ENCODE measurements around the gene GNG7.
"Not testable (repeated sequence)": the region's sequence is repeated elsewhere in the genome, so short reads cannot be mapped to it uniquely, and the experiment has no call there.

Gene GNG7

DNA sequence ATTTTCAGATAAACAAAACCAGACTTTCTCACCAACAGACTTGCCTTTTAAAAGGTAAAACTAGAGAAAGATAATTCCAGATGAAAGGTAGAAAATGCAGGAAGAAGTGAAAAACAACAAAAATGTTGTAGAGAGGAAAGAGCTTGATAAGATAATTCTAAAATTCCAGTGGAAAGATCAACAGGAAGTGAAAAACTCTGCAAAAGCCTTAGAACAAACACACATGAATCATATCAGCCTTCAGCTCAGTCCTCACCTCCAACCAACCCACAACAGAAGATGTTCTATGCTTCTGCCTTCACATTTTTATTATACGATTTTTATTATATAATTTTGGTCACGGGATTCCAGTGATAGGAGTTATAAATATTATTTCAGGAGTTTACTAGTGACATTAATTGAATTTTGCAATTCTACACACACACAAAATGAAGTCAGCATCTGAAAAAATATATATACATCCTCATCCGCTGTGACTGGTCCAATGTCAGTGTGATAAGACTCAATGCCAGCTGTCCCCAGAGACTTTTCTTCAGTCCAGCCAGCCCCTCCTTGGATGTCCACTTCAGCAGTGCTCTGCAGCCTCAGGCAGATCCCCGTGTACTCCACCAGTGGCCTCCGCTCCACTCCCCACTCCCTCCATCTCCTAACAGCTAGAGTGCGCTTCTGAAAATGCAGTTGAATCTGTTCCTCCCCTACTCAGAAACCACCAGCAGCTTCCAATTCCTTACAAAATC is 168.6 kb downstream of the GNG7 start:
- DNase-seq (ENCODE audit: low spot score in 2 of 2) (no peak), ATAC-seq (replicated peaks; ENCODE audit: extremely low read depth, poor library complexity, severe bottlenecking) (no peak)
- Mint-ChIP-seq H3K4me3 (no peak overlapping the region), H3K4me1 (peaks cover 19% of the 10 kb centered on the region), H3K27ac (ENCODE audit: low read depth) (peak overlapping the region; percentile 49), H3K27me3 (no peaks in the 10 kb centered on the region), H3K36me3 (ENCODE audit: insufficient read depth) (peaks cover 1% of the 10 kb centered on the region), H3K9me3 (no peaks in the 10 kb centered on the region)

DNA sequence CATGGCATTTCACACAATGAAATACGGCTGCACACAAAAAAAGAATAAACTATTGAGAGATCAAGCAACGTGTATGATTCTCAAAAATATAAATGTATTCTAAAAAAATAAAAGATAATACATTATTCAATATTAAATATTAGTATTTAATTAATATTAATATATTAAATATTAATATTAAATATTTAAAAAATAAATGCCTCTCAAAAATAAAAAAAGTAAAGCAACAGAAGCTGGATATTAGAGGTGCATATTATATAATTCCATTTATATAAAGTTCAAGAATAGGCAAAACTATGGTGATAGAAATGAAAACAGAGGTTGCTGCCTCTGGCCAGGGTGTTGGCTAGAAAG is 169.4 kb downstream of the GNG7 start:
- no peaks in the 10 kb centered on the region for H3K9me3 Mint-ChIP-seq
- DNase-seq (ENCODE audit: low spot score in 2 of 2) (no peak), ATAC-seq (replicated peaks; ENCODE audit: extremely low read depth, poor library complexity, severe bottlenecking) (no peak)
- H3K27ac Mint-ChIP-seq (ENCODE audit: low read depth) = peak overlapping the region; percentile 30
- H3K4me3 Mint-ChIP-seq = no peak overlapping the region
- peaks cover 19% of the 10 kb centered on the region for H3K4me1 Mint-ChIP-seq
- H3K36me3 Mint-ChIP-seq (ENCODE audit: insufficient read depth) = peaks cover 2% of the 10 kb centered on the region
- no peaks in the 10 kb centered on the region for H3K27me3 Mint-ChIP-seq

DNA sequence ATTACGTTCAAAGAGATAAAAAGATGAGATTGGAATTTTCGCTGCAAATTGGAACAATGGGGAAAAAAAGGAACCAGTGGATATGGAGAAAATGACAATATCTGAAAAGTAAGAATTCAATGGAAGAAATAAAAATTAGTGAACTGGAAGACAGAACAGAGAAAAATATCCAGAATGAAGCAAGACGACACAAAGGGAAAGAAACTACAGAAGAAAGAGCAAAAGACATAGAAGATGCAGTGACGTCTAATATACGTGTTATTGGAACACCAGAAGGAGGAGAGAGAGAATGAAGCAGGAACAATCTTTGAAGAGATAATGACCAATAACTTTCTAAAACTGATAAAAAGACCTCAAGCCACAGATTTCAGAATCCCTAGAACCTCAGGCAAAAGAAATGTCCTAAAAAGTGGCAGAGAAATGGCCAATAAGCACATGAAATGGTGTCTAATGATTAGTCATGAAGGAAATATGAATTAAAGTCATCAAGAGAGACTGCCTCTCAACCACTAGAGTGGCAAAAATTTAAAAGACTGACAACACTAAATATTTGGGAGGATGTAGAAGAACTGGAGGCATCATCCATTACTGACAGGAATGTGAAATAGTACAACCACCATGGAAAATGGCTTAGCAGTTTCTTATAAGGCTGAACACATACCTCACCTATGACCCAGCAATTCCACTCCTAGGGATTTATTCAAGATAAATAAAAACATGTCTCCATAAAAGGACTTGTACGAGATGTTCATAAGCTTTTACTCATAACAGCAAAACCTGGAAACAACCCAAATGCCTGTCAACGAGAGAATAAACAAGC is 170.0 kb downstream of the GNG7 start:
- DNase-seq (ENCODE audit: low spot score in 2 of 2) = no peak
- H3K9me3 Mint-ChIP-seq = no peaks in the 10 kb centered on the region
- no peak overlapping the region for H3K27ac Mint-ChIP-seq (ENCODE audit: low read depth)
- ATAC-seq (replicated peaks; ENCODE audit: extremely low read depth, poor library complexity, severe bottlenecking) = no peak
- H3K27me3 Mint-ChIP-seq = no peaks in the 10 kb centered on the region
- peaks cover 15% of the 10 kb centered on the region for H3K4me1 Mint-ChIP-seq
- no peak overlapping the region for H3K4me3 Mint-ChIP-seq
- H3K36me3 Mint-ChIP-seq (ENCODE audit: insufficient read depth) = peaks cover 2% of the 10 kb centered on the region

DNA sequence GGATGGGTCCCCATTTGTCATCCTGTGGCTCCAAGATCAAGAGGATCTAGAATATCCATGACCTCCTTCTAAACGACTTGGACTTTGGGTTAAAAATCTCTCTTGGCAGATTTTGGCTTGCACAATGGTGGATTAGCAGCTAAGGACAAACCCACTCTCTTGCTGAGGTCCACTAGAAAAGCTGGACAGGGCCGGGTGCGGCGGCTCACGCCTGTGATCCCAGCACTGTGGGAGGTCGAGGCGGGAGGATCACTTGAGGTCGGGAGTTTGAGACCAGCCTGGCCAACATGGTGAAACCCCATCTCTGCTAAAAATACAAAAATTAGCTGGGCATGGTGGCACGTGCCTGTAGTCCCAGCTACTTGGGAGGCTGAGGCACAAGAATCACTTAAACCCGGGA is 172.6 kb downstream of the GNG7 start:
- H3K27ac Mint-ChIP-seq (ENCODE audit: low read depth); H3K27me3 Mint-ChIP-seq; H3K36me3 Mint-ChIP-seq (ENCODE audit: insufficient read depth); ATAC-seq (replicated peaks; ENCODE audit: extremely low read depth, poor library complexity, severe bottlenecking); H3K9me3 Mint-ChIP-seq; DNase-seq (ENCODE audit: low spot score in 2 of 2); H3K4me3 Mint-ChIP-seq: not testable (repeated sequence)
- H3K4me1 Mint-ChIP-seq = peaks cover 15% of the 10 kb centered on the region

DNA sequence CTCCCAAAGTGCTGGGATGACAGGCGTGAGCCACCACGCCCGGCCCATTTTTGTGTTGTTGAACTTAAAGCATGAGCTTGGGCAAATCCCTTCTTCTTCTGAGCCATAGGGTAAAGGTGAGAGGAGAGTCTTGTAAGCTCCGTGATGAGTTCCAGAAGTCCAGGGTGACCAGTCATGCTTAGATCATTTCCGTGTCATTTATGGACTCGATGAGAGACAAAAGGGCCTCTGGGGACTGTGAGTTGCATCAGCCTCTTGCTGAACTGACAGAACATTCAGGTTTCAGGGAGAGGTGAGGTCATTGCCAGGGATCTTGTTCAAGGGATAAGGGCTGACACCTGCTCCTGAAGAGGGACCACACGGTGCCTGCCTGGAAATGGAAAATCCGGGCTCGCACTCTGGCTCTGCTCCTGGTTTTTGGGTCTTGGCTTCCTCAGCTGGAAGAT is 173.0 kb downstream of the GNG7 start:
- Mint-ChIP-seq H3K36me3 (ENCODE audit: insufficient read depth) (peaks cover 2% of the 10 kb centered on the region), H3K4me3 (no peak overlapping the region), H3K27me3 (no peaks in the 10 kb centered on the region), H3K4me1 (peaks cover 12% of the 10 kb centered on the region), H3K9me3 (no peaks in the 10 kb centered on the region), H3K27ac (ENCODE audit: low read depth) (no peak overlapping the region)
- no peak for ATAC-seq (replicated peaks; ENCODE audit: extremely low read depth, poor library complexity, severe bottlenecking)
- DNase-seq (ENCODE audit: low spot score in 2 of 2) = no peak

DNA sequence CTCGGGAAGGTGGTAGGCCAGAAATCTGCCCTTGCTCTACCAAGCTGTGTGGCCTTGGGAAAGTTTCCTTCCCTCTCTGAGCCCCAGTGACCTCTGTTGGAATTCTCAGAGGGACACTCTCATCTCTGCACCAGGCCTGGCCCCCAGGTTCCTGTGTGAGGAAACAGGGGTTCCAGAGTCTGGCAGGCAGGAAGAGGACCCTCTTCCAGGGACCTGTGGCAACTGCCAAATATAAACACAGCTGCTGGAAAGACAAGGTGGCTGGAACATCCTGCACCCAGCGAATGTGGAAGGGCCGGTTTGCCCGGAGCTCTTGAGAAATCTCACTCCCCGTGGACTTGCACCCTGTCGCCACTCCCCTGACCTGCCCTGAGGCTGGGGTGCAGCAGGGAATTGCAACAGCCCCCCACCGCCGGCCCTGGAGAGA is 173.8 kb downstream of the GNG7 start:
- no peak overlapping the region for H3K4me3 Mint-ChIP-seq
- H3K9me3 Mint-ChIP-seq = no peaks in the 10 kb centered on the region
- ATAC-seq (replicated peaks; ENCODE audit: extremely low read depth, poor library complexity, severe bottlenecking) (no peak), DNase-seq (ENCODE audit: low spot score in 2 of 2) (no peak)
- H3K27ac Mint-ChIP-seq (ENCODE audit: low read depth) = no peak overlapping the region
- H3K4me1 Mint-ChIP-seq = peaks cover 5% of the 10 kb centered on the region
- no peaks in the 10 kb centered on the region for H3K27me3 Mint-ChIP-seq
- H3K36me3 Mint-ChIP-seq (ENCODE audit: insufficient read depth) = peaks cover 2% of the 10 kb centered on the region

DNA sequence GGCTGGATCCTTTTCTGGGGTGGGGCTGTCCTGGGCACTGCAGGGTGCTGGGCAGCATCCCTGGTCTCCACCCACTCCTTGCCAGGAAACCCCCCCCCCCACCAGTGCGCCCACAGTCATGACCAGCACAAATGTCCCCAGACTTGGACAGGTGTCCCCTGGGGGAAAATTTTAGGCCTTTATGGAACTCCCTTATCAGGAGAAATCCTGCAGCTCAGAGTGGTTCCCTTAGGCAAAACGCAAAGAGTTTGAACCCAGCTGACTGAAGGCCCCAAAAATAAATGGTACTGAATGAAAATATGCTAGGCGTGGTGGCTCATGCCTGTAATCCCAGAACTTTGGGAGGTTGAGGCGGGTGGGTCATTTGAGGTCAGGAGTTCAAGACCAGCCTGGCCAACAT is 174.8 kb downstream of the GNG7 start:
- Mint-ChIP-seq H3K36me3 (ENCODE audit: insufficient read depth) (peaks cover 1% of the 10 kb centered on the region), H3K9me3 (no peaks in the 10 kb centered on the region), H3K27ac (ENCODE audit: low read depth) (no peak overlapping the region), H3K4me3 (no peak overlapping the region), H3K27me3 (no peaks in the 10 kb centered on the region), H3K4me1 (no peaks in the 10 kb centered on the region)
- DNase-seq (ENCODE audit: low spot score in 2 of 2) = no peak
- no peak for ATAC-seq (replicated peaks; ENCODE audit: extremely low read depth, poor library complexity, severe bottlenecking)

DNA sequence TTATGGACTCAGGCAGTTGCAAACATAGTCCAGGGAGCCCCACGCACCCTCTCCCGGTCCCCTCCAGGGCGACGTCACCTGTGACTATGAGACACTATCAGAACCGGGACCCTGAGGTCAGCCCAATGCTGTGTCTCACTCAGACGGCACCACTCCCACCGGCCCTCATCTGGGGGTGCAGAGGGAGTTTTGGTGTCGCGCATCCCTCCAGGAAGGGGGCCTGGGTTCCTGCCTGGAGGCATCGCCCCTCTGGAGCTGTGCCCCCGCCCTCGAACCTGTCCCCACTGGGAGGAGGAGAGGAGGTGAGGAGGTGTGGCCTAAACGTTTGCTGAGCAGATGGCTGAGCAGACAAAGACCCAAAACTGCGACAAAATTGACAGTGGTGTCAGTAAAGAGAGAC is 175.3 kb downstream of the GNG7 start:
- ATAC-seq (replicated peaks; ENCODE audit: extremely low read depth, poor library complexity, severe bottlenecking) (no peak), DNase-seq (ENCODE audit: low spot score in 2 of 2) (no peak)
- H3K4me1 Mint-ChIP-seq = no peaks in the 10 kb centered on the region
- H3K27ac Mint-ChIP-seq (ENCODE audit: low read depth) = no peak overlapping the region
- no peak overlapping the region for H3K4me3 Mint-ChIP-seq
- H3K36me3 Mint-ChIP-seq (ENCODE audit: insufficient read depth) = peaks cover 1% of the 10 kb centered on the region
- H3K27me3 Mint-ChIP-seq = no peaks in the 10 kb centered on the region
- no peaks in the 10 kb centered on the region for H3K9me3 Mint-ChIP-seq

DNA sequence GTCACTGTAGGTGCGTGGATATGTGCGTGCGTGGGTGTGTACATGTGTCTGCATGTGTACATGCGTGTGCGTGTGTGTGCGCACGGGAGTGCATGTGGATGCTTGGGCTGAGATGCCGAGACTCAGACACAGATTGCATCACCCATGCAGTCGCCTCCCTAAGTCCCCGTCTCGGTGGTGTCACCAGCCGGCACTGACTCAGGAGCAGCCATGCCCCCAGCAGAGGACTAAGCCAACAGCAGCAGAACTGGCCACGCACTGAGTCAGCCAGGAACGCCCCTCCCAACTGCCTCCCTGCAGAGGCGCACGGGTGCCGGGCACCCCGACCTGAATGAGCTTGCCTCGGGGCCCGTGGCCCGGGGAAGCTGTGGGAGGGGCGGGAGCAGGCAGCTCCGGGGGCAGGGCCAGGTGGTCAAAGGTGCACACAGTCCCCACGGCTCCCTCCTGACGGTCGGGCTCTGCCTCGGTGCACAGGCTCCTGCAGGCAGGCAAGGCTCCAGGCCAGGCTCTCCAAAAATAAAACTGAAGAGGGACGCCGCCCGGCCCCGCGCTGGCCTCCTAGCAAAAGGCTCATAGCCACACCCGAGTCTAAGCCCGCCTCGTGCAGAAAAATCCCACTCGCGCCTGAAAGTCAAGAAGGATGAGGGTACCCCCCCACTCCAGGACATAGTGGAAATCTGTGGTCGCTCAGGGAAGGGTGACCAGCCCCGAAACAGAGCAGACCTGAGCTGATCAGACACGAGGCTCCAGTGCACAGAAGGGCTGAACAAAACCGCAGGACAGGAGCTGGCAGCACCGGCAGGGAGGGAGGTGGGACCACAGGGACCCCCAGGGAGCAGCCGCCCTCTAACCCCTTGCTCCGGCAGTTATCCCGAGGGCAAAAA is 177.4 kb downstream of the GNG7 start:
- no peak for DNase-seq (ENCODE audit: low spot score in 2 of 2)
- no peaks in the 10 kb centered on the region for H3K27me3 Mint-ChIP-seq
- H3K27ac Mint-ChIP-seq (ENCODE audit: low read depth) = no peak overlapping the region
- H3K9me3 Mint-ChIP-seq = no peaks in the 10 kb centered on the region
- no peak overlapping the region for H3K4me3 Mint-ChIP-seq
- peaks cover 1% of the 10 kb centered on the region for H3K36me3 Mint-ChIP-seq (ENCODE audit: insufficient read depth)
- no peaks in the 10 kb centered on the region for H3K4me1 Mint-ChIP-seq
- ATAC-seq (replicated peaks; ENCODE audit: extremely low read depth, poor library complexity, severe bottlenecking) = no peak

DNA sequence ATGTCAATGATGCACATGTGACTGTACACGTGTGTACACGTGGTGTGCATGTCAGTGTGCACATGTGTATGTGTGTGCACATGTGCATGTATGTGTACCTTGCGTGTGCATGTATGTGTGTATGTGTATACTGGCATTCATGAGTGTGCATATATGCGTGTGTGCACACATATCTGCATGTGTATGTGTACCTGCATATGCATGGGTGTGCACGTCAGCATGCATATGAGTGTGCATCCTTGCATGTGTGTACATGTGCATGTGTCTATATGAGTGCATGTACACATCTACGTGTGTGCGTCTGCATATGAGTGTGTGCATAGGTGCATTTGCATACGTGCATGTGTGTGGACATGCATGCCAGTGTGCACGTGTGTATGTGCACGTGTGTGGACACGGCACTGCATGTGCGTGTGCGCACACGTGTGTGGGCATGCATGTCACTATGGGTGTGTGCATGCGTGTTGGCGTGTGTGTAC is 178.1 kb downstream of the GNG7 start:
- Mint-ChIP-seq H3K27ac (ENCODE audit: low read depth) (no peak overlapping the region), H3K27me3 (no peaks in the 10 kb centered on the region), H3K36me3 (ENCODE audit: insufficient read depth) (peaks cover 1% of the 10 kb centered on the region), H3K4me3 (no peak overlapping the region), H3K4me1 (no peaks in the 10 kb centered on the region), H3K9me3 (no peaks in the 10 kb centered on the region)
- DNase-seq (ENCODE audit: low spot score in 2 of 2) (no peak), ATAC-seq (replicated peaks; ENCODE audit: extremely low read depth, poor library complexity, severe bottlenecking) (no peak)

DNA sequence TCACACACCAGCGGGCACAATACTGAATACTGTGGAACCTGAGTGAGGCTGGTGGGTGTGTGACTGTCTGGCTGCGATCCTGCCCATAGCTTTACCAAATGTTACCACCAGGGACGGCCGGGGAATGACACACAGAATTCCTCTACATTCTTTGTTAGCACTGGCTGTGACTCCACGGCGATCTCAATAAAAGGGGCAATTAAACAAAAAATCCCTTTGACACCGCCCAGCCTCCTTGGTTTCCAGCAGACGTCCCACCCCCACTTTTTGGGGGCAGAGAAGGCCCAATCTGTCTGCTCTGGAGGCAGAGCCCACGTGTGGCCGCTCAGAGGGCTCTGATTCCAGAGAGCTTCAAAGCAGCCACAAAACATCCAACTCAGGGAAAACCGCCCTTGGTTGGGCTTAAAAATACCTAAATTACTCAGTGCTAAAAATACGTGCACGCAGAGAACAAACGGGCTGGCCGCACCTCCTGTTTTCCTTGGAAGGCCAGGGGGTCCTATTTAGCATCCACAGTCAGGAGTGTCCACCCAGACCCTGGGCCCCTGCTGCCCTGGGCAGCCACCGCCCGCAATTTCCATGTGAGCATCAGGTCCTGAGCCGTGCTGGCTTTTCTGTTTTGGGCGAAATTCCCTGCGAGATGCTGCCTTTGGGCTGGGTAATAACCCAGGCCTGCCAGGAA is 178.7 kb downstream of the GNG7 start:
- Mint-ChIP-seq H3K27me3 (no peaks in the 10 kb centered on the region), H3K36me3 (ENCODE audit: insufficient read depth) (peaks cover under 1% of the 10 kb centered on the region), H3K27ac (ENCODE audit: low read depth) (no peak overlapping the region), H3K4me3 (no peak overlapping the region), H3K4me1 (no peaks in the 10 kb centered on the region), H3K9me3 (no peaks in the 10 kb centered on the region)
- DNase-seq (ENCODE audit: low spot score in 2 of 2) (no peak), ATAC-seq (replicated peaks; ENCODE audit: extremely low read depth, poor library complexity, severe bottlenecking) (no peak)

DNA sequence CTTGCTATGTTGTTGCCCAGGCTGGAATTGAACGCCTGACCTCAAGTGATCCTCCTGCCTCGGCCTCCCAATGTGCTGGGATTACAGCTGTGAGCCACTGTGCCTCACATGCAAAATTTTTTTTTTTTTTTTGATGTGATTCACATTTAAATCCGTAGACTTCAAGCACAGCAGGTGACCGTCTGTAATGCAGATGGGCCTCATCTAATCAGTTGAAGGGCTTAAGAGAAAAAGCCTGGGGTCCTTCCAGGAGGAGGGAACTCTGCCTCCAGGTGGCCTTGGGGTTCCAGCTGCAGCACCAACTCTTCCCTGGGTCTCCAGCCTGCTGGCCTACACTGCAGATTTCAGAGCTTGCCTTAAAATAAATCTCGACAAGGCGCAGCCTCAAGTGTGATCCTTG is 183.0 kb downstream of the GNG7 start:
- no peak overlapping the region for H3K27ac Mint-ChIP-seq (ENCODE audit: low read depth)
- peaks cover 2% of the 10 kb centered on the region for H3K36me3 Mint-ChIP-seq (ENCODE audit: insufficient read depth)
- no peaks in the 10 kb centered on the region for H3K27me3 Mint-ChIP-seq
- DNase-seq (ENCODE audit: low spot score in 2 of 2) = no peak
- ATAC-seq (replicated peaks; ENCODE audit: extremely low read depth, poor library complexity, severe bottlenecking) = no peak
- H3K4me3 Mint-ChIP-seq = no peak overlapping the region
- no peaks in the 10 kb centered on the region for H3K4me1 Mint-ChIP-seq
- H3K9me3 Mint-ChIP-seq = no peaks in the 10 kb centered on the region

Data from central memory CD8-positive, alpha-beta T cell (primary cell).